ENCODE data around the gene METTL17. TPM values are rescaled to one million over a fixed set of nuclear protein-coding genes. Genes with fewer than 3 reads are reported as not detected.

The METTL17 gene
- total and polyA plus RNA-seq, 7 donors, result 24.0 to 103 (median 76.4) TPM

DNA sequence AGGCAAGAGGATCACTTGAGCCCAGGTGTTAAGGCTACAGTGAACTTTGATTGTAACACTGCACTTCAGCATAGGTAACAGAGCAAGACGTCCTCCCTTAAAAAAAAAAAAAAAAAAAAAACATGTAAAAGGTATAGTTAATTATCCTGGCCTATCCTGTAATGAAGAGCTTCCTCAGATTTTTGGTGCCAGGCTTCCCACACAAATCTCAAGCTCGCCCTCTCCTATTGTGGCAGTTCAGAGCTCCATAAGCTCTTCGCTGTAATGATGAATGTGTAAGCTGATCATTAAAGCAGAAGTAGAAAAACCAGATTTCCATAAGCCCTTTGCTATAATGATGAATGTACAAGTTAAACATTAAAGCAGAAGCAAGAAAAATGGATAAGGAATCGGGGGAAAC lies 7.3 kb downstream of the METTL17 start:
- Histone ChIP-seq H3K4me3 (no peak overlapping the region), H3K27me3 (no peaks in the 10 kb centered on the region), H3K36me3 (peaks cover 42 to 56% (median 49%) of the 10 kb centered on the region in 4 donors), H3K9me3 (no peaks in the 10 kb centered on the region), H3K4me1 (peaks cover 0 to 14% (median 9%) of the 10 kb centered on the region in 4 donors), H3K27ac (no peak overlapping the region)
- intact Hi-C loops (cut with DNase I), result loop anchor here (10.0 kb wide), 1 partner anchor 458 kb away; the partner anchor contains the start of gene CHD8
- WGBS, 2 donors, result 15 to 65% methylated on average over 4 of the region's 4 CpGs
- TF ChIP-seq POLR2AphosphoS5 (IDR thresholded peaks at IDR 0.05) (no peak), EP300 (IDR thresholded peaks at IDR 0.05) (no peak), POLR2A (IDR thresholded peaks at IDR 0.05) (no peak)
- TF ChIP-seq, protein P1, sequence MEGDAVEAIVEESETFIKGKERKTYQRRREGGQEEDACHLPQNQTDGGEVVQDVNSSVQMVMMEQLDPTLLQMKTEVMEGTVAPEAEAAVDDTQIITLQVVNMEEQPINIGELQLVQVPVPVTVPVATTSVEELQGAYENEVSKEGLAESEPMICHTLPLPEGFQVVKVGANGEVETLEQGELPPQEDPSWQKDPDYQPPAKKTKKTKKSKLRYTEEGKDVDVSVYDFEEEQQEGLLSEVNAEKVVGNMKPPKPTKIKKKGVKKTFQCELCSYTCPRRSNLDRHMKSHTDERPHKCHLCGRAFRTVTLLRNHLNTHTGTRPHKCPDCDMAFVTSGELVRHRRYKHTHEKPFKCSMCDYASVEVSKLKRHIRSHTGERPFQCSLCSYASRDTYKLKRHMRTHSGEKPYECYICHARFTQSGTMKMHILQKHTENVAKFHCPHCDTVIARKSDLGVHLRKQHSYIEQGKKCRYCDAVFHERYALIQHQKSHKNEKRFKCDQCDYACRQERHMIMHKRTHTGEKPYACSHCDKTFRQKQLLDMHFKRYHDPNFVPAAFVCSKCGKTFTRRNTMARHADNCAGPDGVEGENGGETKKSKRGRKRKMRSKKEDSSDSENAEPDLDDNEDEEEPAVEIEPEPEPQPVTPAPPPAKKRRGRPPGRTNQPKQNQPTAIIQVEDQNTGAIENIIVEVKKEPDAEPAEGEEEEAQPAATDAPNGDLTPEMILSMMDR (IDR thresholded peaks at IDR 0.05), result no peak
- DNase-seq, result no peak

DNA sequence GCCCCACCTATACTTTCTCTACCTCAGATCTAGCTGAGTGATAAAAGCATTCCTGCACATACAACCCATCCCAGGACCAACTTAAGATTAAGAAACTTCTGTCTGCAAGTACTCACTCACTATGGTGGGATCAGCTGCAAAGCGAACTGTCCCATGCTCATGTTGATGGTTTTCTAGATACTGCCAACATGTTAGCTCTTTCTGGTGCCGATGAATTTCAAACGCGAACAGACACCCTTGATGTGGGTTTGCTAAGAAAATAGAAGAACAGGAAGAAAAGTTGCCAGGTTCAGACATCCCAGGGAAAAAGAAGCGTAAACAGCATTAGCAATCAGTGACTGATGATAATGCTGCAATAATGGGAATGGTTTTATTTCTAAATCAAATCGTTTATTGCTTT lies 7.8 kb downstream of the METTL17 start:
- no peaks in the 10 kb centered on the region for H3K9me3 ChIP-seq
- H3K4me1 ChIP-seq, result peaks cover 0 to 12% (median 9%) of the 10 kb centered on the region in 4 donors
- DNase-seq, result no peak
- intact Hi-C loops (cut with DNase I), result loop anchor here (10.0 kb wide), 1 partner anchor 457 kb away; the partner anchor contains the start of gene CHD8
- 15 to 55% methylated on average over 6 of the region's 6 CpGs for WGBS, 2 donors
- TF ChIP-seq POLR2AphosphoS5 (IDR thresholded peaks at IDR 0.05) (no peak), EP300 (IDR thresholded peaks at IDR 0.05) (no peak), POLR2A (IDR thresholded peaks at IDR 0.05) (no peak)
- TF ChIP-seq, protein P1 (IDR thresholded peaks at IDR 0.05), result no peak
- H3K4me3 ChIP-seq, result no peak overlapping the region
- H3K36me3 ChIP-seq, result peaks cover 40 to 52% (median 45%) of the 10 kb centered on the region in 4 donors
- H3K27me3 ChIP-seq, result no peaks in the 10 kb centered on the region
- H3K27ac ChIP-seq, result no peak overlapping the region

DNA sequence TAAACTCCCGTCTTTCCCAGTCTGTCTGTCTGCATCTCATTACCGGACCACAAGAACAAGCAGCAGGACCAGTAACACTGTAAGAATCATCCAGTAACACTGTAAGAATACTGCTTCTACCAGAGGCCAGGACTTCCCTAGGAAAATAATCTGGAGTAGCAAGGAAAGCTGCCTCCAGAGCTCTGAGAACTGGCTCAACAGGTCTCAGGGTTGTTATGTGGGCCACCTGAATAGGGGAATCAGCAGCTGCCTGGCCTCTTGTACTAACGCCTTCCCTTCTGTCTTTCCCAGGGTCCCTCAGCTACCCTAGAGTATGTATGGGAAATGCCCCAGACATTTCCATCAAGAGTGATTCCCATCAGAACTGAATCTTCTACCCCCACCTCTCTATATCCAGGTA lies 8.4 kb downstream of the METTL17 start:
- Histone ChIP-seq H3K36me3 (peaks cover 35 to 46% (median 41%) of the 10 kb centered on the region in 4 donors), H3K4me1 (peaks cover 0 to 12% (median 9%) of the 10 kb centered on the region in 4 donors), H3K4me3 (no peak overlapping the region), H3K27me3 (no peaks in the 10 kb centered on the region), H3K27ac (peak overlapping the region in 1 of 4 donors; percentile 51), H3K9me3 (no peaks in the 10 kb centered on the region)
- intact Hi-C loops (cut with DNase I), result loop anchor here (10.0 kb wide), 1 partner anchor 457 kb away; the partner anchor contains the start of gene CHD8
- DNase-seq, result no peak
- 15 to 64% methylated on average over 3 of the region's 3 CpGs for WGBS, 2 donors
- TF ChIP-seq, protein P1 (IDR thresholded peaks at IDR 0.05), result no peak
- TF ChIP-seq EP300 (IDR thresholded peaks at IDR 0.05), result no peak
- TF ChIP-seq POLR2AphosphoS5 (IDR thresholded peaks at IDR 0.05), result no peak
- TF ChIP-seq POLR2A (IDR thresholded peaks at IDR 0.05), result no peak

DNA sequence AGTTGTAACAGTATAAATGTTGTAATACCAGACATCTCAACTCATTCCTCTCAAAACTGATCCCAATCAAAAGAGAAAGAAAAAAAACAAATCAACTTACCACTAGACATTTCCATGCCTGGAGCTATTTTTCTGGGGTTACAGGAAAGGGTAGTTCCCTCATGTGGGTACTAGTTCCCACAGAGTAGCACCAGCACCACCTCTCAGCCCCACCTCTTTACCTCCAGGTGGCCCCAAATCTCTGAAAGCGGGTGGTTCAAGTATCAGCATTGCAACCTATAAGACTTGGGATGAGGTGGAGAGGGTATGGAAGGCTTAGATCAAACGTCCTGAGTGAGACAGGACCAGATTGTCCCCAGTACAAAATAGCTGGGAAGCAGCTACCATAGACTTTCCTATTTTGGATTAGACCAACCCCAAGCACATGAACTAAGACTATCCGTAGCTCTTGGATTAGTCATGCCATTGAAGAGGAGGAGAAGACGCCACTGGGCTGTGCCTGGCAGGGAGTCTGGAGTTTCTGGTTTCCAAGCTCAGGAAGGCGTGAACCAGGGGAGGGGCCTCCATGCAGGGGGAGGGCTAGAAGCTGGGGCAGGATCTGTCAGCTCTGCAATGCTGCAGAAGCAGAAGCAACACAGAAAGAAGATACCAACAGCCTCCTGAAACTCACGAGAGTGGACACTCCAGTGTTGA lies 9.0 kb downstream of the METTL17 start, which contains the start of gene SLC39A2:
TSS of gene SLC39A2 (plus strand) at position 620 of the 693 bp plus-strand sequence. CDS start 154 bp downstream, outside the sequence.
- H3K4me1 ChIP-seq, result peaks cover 0 to 12% (median 9%) of the 10 kb centered on the region in 4 donors
- intact Hi-C loops (cut with DNase I), result loop anchor here (10.0 kb wide), 1 partner anchor 456 kb away; the partner anchor contains the start of gene CHD8
- TF ChIP-seq POLR2AphosphoS5 (IDR thresholded peaks at IDR 0.05), result no peak
- TF ChIP-seq EP300 (IDR thresholded peaks at IDR 0.05), result no peak
- TF ChIP-seq, protein P1 (IDR thresholded peaks at IDR 0.05), result no peak
- H3K36me3 ChIP-seq, result peaks cover 30 to 39% (median 35%) of the 10 kb centered on the region in 4 donors
- no peaks in the 10 kb centered on the region for H3K9me3 ChIP-seq
- WGBS, 2 donors, result 9 to 53% methylated on average over 6 of the region's 6 CpGs
- no peak for DNase-seq
- H3K27me3 ChIP-seq, result no peaks in the 10 kb centered on the region
- H3K27ac ChIP-seq, result peak within 1 kb of the TSS in 3 of 4 donors; percentile 24 to 51 (median 44)
- no peak within 1 kb of the TSS for H3K4me3 ChIP-seq

Measured in sigmoid colon (tissue), 7 donors.